Epithelial cell of prostate (primary cell): ENCODE data around the gene HSPB7.
"Not testable (repeated sequence)": the region's sequence is repeated elsewhere in the genome, so short reads cannot be mapped to it uniquely, and the experiment has no call there.

Source experiments
- DNase-seq: peaks from one replicate; pipeline ENCODE4 v3.0.0-alpha.2; 2011; ENCODE audit warnings: low read depth, low spot score
- H3K27ac ChIP-seq: fragments of 450-650 bp; 2 replicates; pipeline ENCODE4 v1.5.1; 2017; ENCODE audit warnings: mild to moderate bottlenecking

Gene HSPB7

DNA sequence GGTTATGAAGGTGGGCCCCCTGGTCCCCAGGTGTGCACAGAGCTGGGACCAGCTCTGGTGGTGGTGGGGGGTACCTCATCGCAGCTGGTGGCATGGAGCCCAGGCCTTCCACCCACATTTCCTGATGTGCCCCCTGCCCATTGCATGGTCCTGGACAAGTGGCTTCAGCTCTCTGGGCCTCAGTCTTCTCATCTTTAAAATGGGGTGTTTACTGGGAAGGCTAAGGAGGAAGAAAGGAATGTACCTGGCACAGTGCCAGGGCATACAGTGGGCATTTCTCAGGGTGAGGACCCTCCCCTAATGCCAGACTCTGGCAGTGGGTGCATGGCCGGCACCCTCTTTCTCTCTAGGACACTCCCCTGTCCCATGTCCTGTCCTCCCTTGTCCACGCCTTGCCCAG is 33.2 kb upstream of the HSPB7 start:
- H3K27ac ChIP-seq, result no peak overlapping the region
- DNase-seq, result no peak

DNA sequence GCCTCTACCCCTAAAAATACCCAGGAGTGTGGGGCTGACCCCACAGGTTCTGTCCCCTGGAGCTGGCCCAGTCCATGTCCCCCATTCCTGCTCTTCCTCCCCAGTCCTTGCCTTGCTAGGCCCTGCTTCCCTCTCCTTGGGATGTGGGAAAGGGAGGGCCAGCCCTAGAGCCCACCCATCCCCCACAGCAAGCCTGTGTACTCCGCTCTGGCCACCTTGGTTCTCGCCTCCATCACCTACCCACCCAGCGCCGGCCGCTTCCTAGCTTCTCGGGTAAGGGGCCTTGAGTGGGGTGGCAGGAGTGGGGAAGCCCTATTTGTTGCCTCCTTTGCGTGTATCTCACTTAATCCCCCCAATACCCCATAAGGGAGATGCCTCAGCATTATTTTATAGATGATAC is 32.5 kb upstream of the HSPB7 start:
- DNase-seq, result no peak
- no peak overlapping the region for H3K27ac ChIP-seq

DNA sequence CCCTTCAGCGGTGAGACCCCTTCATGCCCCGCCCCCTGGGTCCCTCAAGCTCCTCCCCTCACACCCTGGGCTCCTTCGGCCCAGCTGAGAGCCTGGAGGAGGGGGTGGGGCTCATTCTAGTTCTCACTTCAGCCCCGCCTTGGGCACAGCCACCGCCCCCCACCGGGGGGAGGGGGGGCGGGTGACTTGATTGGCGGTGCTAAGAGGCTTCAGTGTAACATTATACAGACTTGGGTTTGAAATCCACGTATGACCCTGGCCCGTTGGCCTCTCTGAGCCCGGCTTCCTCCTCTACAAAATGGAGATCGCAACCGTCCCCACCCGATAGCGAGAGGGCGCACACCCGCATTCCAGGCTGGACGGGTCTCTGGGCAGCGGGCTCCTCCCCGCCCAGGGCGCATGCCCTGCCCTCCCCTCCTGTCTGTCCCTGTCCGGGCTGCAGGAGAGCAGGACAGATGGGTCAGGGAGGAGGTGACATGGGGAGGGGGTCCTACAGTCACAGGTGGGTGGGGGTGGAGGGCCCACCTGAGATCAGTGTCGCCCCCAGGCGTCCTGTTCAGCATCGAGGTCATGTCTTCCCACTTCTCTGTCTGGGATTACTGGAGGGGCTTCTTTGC is 30.8 kb upstream of the HSPB7 start:
- no peak for DNase-seq
- no peak overlapping the region for H3K27ac ChIP-seq

DNA sequence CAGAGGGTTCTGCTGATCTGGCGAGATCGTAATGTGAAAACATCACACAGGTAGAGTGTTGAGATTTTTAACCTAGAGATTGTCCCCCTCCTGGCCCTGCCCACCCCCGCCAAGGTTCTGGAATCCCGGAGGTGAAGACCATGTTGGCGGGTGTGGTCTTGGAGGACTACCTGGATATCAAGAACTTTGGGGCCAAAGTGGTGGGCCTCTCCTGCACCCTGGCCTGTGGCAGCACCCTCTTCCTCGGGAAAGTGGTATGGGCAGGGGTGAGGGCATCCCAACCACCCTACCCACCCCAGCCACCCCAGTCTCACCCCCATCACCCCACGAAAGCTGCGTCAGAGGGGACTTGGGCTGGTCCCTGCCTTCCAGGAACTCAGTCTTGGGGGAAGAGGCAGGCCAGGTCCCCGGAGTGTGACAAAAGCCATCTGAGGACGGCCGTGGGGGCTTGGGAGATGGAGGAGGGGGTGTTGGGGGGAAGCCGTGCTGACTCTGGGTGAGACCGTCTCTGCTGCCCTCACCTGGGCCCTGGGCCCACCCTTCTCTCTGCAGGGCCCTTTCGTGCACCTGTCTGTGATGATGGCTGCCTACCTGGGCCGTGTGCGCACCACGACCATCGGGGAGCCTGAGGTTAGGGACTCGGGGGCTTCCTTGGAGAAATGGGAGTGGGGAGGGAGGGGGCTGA is 30.1 kb upstream of the HSPB7 start:
- no peak for DNase-seq
- no peak overlapping the region for H3K27ac ChIP-seq

DNA sequence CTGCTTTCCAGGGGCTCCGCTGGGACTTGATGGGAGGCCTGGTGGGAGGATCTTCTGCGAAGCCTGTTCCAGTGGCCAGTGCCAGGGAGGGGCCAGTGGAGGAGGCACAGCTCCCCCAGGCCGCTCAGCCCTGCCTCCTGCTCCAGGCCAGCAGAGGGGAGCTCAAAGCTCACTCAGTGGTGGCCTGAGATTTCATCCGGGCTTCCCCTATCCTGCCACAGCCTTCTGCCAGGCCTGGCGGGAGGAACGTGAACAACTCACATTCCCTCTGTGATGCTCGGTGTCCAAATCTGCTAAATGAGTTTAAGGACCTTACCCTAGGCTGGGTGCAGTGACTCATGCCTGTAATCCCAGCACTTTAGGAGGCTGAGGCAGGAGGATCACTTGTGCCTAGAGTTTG is 29.0 kb upstream of the HSPB7 start:
- no peak for DNase-seq
- H3K27ac ChIP-seq, result no peak overlapping the region

DNA sequence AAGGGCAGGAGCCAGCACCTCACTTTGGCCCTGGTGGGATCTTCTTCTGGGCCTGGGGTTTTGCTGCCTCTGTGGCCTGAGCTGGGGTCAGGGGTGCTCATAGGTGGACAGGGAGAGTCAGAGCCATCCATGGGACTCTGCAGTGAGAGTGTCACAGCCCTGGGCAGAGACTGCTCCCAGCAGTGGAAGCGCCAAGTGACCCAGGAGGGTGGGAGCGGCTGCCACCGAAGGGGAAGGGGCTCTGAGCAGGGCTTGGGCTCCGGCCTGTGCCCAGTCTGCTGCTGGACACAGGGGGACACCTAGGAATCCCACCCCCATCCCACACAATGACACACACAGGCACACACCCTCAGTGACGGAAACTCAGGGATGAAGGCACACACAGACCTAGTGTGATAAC is 26.1 kb upstream of the HSPB7 start:
- H3K27ac ChIP-seq, result no peak overlapping the region
- DNase-seq, result no peak

DNA sequence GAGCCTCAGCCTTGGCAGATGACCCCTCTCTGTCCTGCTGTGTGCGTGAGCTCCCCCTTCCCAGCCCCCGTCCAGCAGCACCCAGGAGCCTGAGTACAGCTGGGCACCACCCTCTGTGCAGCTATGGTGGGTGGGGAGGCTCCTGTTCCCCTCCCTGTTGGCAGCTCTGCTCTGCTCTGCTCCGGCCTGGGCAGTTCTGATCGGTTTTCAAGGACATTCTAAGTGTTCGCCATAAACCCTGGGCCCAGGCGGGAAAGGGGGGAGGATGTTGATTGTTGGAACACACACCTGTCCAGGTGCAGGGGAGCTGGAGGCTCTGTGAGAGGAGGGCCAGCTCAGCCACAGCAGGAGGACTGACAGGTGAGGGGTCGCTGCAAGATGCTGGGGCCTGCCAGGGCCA is 25.7 kb upstream of the HSPB7 start, which contains the start of gene CLCNKB:
CLCNKB (plus strand) TSS at position 262 of the 400 bp plus-strand sequence. CDS start 711 bp downstream, outside the sequence.
- H3K27ac ChIP-seq, result no peak within 1 kb of the TSS
- no peak for DNase-seq

DNA sequence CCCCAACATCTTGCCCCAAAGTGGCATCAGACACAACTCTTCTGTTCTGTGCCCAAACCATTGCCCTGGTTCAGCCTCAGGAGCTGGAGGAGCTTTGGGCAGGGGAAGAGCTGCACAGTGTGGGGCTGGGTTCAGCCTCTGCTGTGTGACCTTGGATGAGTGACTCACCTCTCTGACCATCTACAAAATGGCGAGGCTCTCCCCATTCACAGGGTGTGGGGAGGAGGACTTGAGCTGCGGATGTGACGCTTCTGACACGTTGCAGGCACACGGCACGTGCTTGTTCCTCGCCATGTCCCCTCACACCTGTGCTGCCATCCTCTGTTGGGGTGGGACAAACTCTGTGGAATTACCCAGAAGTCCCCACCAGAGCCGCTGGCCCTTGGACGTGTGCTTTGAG is 24.8 kb upstream of the HSPB7 start:
- not testable (repeated sequence) for H3K27ac ChIP-seq, DNase-seq

DNA sequence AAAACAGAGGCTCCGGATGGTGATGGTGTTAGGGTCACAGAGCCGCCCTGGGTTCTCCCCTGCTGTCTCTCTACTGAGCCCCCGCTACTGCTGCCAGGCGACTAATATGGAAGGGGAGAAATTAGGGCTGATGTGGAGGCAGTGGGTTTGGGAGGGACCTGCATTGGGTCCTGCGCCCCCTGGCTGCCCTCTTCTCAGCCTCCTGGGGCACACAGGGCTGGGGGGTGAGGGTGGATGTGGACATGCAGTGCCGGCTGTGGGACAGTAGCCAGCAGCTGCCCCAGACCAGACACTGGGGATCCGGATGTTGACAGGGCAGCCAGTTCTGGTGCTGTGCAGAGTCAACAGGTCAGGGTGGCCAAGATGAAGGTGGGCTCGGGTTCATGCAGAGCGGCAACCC is 24.3 kb upstream of the HSPB7 start:
- H3K27ac ChIP-seq, result no peak overlapping the region
- DNase-seq, result no peak

DNA sequence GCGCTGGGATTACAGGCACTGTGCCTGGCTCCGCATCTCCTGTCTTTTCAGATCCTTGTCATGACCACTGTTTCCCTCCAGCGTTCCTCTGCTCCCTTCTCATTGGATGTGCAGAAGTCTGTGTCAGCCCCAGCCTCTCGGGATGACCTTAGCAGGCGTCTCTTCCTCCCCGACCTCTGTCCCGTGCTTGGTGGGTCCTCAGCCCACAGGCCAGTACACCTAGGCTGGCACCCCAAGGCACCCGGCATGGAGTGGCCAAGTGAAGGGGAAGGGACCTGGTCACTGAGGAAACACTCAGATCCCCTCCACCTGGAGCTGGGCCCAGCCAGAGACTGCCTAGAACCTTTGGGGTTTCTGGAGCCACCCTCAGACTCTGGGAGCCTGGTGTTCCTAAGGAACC is 23.4 kb upstream of the HSPB7 start:
- DNase-seq, result no peak

DNA sequence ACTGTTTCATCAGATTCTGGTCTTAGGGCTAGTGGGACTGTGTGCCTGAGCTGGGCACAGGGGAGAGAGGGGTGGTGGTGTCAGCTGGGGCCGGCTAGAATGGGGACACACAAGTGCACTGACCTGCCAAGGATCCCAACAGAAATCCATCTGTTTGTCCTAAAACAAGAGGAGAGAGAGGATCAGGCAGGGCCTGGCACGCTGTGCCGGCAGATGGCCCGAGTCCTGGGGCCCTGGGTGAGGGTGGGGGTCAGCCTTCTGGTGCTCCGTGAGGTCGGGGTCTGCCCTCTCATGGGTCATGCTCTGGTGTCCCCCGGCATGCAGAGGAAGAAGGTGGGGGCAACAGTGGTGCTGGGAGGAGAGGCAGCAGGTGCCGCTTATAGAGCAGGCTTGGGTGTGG is 22.0 kb upstream of the HSPB7 start:
- not testable (repeated sequence) for DNase-seq, H3K27ac ChIP-seq

More for the DNA sequence above, 23.4 kb upstream of the HSPB7 start:
- no peak overlapping the region for H3K27ac ChIP-seq

DNA sequence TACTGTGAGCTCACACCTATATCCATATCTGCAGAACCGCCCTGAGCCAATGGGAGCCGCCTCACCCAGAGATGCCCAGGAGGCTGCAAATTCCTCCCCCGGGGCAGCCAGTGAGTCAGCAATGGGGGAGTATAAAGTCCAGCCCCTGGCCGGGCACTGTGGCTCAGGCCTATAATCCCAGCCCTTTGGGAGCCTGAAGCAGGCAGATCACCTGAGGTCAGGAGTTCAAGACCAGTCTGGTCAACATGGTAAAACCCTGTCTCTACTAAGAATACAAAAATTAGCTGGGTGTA is 20.7 kb upstream of the HSPB7 start:
- H3K27ac ChIP-seq, result no peak overlapping the region
- no peak for DNase-seq

DNA sequence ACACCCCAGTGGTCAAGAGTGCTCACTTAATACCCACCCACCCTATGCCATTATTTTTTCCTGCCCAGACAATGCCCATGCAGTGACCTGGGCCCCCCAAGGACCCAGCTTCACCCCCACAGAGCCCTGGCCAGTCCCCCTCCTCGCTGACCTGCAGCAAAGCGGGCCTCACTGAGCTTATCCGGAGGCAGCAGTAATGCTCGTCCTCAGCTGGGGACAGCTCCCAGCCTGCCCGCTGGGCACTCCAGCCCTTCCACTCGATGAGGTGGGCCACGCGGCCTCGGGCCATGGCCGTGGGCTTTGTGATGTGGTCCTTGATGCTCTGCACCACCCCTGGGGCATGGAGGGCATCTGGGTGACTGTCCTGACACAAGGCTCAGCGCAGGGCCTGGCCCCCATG is 18.6 kb upstream of the HSPB7 start:
- DNase-seq, result not testable (repeated sequence)

DNA sequence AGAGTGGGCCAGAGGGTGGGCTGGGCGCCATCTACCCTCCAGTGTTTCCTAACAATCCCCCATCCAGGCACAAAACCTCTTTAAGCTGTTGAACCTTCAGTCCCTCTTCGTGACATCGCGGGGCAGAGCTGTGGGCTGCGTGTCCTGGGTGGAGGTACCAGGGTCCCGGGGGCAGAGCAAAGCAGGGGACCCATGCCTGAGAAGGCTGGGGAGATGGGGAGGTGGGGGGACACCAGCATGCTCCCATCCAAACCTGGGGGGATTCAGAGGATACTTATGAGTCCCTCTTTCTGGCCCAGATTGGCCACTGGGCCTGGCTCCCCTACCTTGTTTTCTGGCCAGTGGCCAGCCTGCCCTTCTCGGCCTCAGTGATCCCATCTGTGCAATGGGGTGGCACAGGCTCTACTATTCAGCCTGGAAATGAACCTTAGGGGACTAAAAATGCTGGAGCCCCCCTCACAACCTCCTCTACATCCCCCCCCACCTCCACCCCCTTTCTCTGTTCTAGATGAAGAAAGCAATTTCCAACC is 15.3 kb upstream of the HSPB7 start:
- not testable (repeated sequence) for H3K27ac ChIP-seq, DNase-seq

More for the DNA sequence above, 18.6 kb upstream of the HSPB7 start:
- H3K27ac ChIP-seq, result not testable (repeated sequence)

DNA sequence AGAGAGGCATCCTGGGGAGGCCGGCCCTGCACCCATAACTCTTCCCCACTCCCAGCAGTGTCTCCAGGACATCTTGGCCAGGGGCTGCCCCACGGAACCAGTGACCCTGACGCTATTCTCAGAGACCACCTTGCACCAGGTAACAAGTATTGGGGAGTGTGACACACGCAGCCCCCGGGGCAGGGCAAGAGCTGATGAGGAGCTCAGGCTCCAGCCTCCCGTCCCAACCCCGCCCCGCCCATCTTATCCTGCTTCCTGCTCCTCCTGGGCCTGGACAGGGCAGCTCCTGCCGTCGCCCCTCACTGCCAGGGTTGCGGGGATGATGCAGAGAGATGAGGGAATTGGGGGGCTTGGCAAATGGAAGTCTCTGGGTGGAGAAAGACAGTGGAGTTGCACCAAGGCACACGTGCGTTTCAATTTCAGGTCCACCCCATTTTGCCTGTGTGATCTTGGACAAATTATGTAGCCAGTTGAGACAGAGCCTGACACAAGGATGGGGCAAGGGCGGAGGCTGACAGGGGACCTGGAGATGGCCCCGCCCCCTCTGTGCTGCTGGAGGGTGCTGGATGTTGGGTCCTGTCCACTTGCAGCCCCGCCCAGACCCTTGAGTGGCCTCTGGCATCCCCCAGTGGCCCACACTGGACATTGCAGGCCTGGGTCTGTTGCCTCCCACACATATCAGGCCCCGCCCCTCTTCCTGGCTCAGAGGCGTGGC is 14.7 kb upstream of the HSPB7 start:
- no peak for DNase-seq
- no peak overlapping the region for H3K27ac ChIP-seq

DNA sequence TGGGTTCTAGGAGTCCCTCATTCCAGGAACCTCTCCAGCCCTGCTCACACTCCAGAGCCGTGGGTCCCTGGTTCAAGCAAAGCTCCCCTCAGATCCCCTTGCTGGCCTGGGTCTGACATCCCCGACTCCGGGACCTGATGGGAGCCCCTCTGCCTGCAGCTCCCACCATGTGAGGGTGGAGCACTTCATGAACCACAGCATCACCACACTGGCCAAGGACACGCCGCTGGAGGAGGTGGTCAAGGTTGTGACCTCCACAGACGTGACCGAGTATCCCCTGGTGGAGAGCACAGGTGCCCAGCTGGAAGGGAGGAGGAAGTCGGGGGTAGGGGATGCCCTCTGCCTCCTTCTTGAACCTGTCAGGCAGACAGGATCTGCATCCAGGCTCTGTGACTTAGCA is 13.7 kb upstream of the HSPB7 start:
- H3K27ac ChIP-seq, result no peak overlapping the region
- no peak for DNase-seq

DNA sequence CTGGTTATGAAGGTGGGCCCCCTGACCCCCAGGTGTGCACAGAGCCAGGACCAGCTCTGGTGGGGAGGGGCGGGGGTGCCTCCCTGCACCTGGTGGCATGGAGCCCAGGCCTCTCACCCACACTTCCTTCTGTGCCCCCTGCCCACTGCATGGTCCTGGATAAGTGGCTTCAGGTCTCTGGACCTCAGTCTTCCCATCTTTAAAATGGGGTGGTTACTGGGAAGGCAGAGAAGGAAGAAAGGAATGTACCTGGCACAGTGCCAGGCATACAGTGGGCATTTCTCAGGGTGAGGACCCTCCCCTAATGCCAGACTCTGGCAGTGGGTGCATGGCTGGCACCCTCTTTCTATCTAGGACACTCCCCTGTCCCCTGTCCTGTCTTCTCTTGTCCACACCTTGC is 11.4 kb upstream of the HSPB7 start:
- H3K27ac ChIP-seq, result no peak overlapping the region
- no peak for DNase-seq

DNA sequence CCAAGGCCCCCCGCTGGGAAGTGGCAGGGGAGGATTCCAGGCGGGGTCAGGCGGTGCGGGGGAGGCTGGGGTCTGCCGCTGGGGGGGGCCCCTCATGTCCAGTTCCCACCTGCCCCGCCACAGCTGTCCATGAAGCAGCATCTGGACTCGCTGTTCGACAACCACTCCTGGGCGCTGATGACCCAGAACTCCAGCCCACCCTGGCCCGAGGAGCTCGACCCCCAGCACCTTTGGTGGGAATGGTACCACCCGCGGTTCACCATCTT is 11.1 kb upstream of the HSPB7 start:
- not testable (repeated sequence) for H3K27ac ChIP-seq, DNase-seq

DNA sequence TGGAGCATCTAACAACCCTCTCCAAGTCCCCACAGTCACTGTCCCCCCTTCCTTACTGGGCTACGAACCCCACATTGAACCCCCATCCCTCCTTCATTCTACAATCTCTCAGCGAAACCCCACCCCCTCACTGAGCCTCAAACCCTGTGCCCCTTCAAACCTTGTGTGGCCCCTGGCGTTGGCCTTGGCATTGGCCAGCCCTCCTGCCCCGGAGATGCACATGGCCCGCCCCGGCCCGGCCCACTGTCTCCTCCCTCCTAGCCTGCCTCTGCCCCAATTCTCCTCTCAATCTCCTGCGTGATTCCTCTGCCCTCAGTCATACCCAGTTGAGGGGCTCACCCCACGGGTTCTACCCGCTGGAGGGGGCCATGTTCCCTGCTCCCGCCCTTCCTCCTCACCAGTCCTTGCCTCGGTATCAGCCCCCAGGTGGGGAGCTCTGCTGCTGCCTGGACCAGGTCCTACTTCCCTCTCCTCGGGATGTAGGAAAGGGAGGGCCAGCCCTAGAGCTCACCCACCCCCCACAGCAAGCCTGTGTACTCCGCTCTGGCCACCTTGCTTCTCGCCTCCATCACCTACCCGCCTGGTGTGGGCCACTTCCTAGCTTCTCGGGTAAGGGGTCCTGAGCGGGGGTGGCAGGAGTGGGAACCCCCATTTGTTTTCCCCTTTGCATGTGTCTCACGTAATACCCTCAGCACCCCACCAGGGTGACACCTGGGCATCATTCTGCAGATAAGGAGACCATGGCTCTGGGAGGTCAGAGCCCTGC is 10.6 kb upstream of the HSPB7 start:
- no peak overlapping the region for H3K27ac ChIP-seq
- DNase-seq, result no peak

DNA sequence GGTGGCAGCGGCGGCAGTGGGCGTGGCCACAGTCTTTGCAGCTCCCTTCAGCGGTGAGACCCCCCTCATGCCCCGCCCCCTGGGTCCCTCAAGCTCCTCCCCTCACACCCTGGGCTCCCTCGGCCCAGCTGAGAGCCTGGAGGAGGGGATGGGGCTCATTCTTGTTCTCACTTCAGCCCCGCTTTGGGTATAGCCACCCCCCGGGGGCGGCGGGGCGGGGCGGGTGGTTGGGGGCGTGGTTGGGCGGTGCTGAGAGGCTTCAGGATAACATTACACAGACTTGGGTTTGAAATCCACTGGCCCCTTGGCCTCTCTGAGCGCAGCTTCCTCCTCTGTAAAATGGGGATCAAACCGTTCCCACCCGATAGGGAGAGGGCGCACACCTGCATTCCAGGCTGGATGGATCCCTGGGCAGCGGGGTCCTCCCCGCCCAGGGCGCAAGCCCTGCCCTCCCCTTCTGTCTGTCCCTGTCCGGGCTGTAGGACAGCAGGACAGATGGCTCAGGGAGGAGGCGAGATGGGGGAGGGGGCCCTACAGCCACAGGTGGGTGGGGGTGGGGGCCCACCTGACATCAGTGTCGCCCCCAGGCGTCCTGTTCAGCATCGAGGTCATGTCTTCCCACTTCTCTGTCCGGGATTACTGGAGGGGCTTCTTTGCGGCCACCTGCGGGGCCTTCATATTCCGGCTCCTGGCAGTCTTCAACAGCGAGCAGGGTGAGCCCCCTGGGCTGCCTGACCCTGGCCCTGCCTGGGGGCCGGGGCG is 9.1 kb upstream of the HSPB7 start:
- no peak overlapping the region for H3K27ac ChIP-seq
- no peak for DNase-seq
